ENCODE results near the gene VGLL3. TPM values are rescaled to one million over a fixed set of nuclear protein-coding genes. Genes with fewer than 3 reads are reported as not detected.
"Not testable (repeated sequence)": the region's sequence is repeated elsewhere in the genome, so short reads cannot be mapped to it uniquely, and the experiment has no call there.

Gene VGLL3
- total RNA-seq, 1 experiment from 2014 or later = 40.0 TPM

GRCh38 chr3:86978111-86978551 is 12.8 kb downstream of the VGLL3 start:
- CTCF ChIA-PET = interaction anchor here (0.6 to 1.6 kb wide), 3 partner anchors 10 to 105 kb away, joined by 3 to 4 read pairs (median 3); no protein-coding TSS in a partner anchor
- H3K4me3 Mint-ChIP-seq (ENCODE audit: low read depth, unreplicated experiment) = no peak overlapping the region
- TF ChIP-seq CTCF (IDR thresholded peaks at IDR 0.05; ENCODE audit: unreplicated experiment) = no peak
- peaks cover 18% of the 10 kb centered on the region for H3K36me3 Mint-ChIP-seq (ENCODE audit: insufficient read depth, unreplicated experiment)
- intact Hi-C loops (cut with micrococcal nuclease; ENCODE audit: unreplicated experiment) = no loop called here
- DNase-seq = no peak
- H3K9me3 Mint-ChIP-seq (ENCODE audit: low read depth, unreplicated experiment) = no peaks in the 10 kb centered on the region
- peaks cover 28% of the 10 kb centered on the region for H3K4me1 Mint-ChIP-seq (ENCODE audit: low read depth, unreplicated experiment)
- peak overlapping the region; percentile 49 for H3K27ac Mint-ChIP-seq (ENCODE audit: unreplicated experiment)
- BruUV-seq (replicated peaks) = no TSS peak
- H3K27me3 Mint-ChIP-seq (ENCODE audit: unreplicated experiment) = no peaks in the 10 kb centered on the region

GRCh38 chr3:86976219-86976618 is 14.7 kb downstream of the VGLL3 start:
- no peak for DNase-seq
- Mint-ChIP-seq H3K27me3 (ENCODE audit: unreplicated experiment) (no peaks in the 10 kb centered on the region), H3K4me1 (ENCODE audit: low read depth, unreplicated experiment) (peaks cover 37% of the 10 kb centered on the region), H3K36me3 (ENCODE audit: insufficient read depth, unreplicated experiment) (peaks cover 14% of the 10 kb centered on the region), H3K27ac (ENCODE audit: unreplicated experiment) (no peak overlapping the region), H3K4me3 (ENCODE audit: low read depth, unreplicated experiment) (no peak overlapping the region), H3K9me3 (ENCODE audit: low read depth, unreplicated experiment) (no peaks in the 10 kb centered on the region)
- intact Hi-C loops (cut with micrococcal nuclease; ENCODE audit: unreplicated experiment) = no loop called here
- CTCF ChIA-PET = no interaction called here
- no TSS peak for BruUV-seq (replicated peaks)
- no peak for TF ChIP-seq CTCF (IDR thresholded peaks at IDR 0.05; ENCODE audit: unreplicated experiment)

GRCh38 chr3:86974177-86974576 is 16.8 kb downstream of the VGLL3 start:
- CTCF ChIA-PET = interaction anchor here (2.4 kb wide), 1 partner anchor 188 kb away, joined by 6 read pairs; no protein-coding TSS in a partner anchor
- H3K9me3 Mint-ChIP-seq (ENCODE audit: low read depth, unreplicated experiment); intact Hi-C loops (cut with micrococcal nuclease; ENCODE audit: unreplicated experiment); H3K4me3 Mint-ChIP-seq (ENCODE audit: low read depth, unreplicated experiment); H3K27ac Mint-ChIP-seq (ENCODE audit: unreplicated experiment); DNase-seq; H3K27me3 Mint-ChIP-seq (ENCODE audit: unreplicated experiment); BruUV-seq (replicated peaks): not testable (repeated sequence)
- H3K4me1 Mint-ChIP-seq (ENCODE audit: low read depth, unreplicated experiment) = peaks cover 50% of the 10 kb centered on the region
- peaks cover 22% of the 10 kb centered on the region for H3K36me3 Mint-ChIP-seq (ENCODE audit: insufficient read depth, unreplicated experiment)

- CTCF ChIA-PET = interaction anchor here (0.7 to 2.4 kb wide), 3 partner anchors 15 to 187 kb away, joined by 3 to 6 read pairs (median 4); partner anchors contain the start of gene VGLL3
- Mint-ChIP-seq H3K4me3 (ENCODE audit: low read depth, unreplicated experiment) (no peak overlapping the region), H3K4me1 (ENCODE audit: low read depth, unreplicated experiment) (peaks cover 49% of the 10 kb centered on the region), H3K27me3 (ENCODE audit: unreplicated experiment) (no peaks in the 10 kb centered on the region), H3K9me3 (ENCODE audit: low read depth, unreplicated experiment) (no peaks in the 10 kb centered on the region), H3K36me3 (ENCODE audit: insufficient read depth, unreplicated experiment) (peaks cover 25% of the 10 kb centered on the region), H3K27ac (ENCODE audit: unreplicated experiment) (peak overlapping the region; percentile 86)
- DNase-seq = peak; percentile 42
- BruUV-seq (replicated peaks) = no TSS peak
- intact Hi-C loops (cut with micrococcal nuclease; ENCODE audit: unreplicated experiment) = no loop called here
- no peak for TF ChIP-seq CTCF (IDR thresholded peaks at IDR 0.05; ENCODE audit: unreplicated experiment)
These were observed 17.5 kb downstream of the VGLL3 start for GRCh38 chr3:86973440-86973839.

- CTCF ChIA-PET = interaction anchor here (0.6 kb wide), 1 partner anchor 98 kb away, joined by 3 read pairs; no protein-coding TSS in a partner anchor
- H3K36me3 Mint-ChIP-seq (ENCODE audit: insufficient read depth, unreplicated experiment) = peaks cover 40% of the 10 kb centered on the region
- peaks cover 66% of the 10 kb centered on the region for H3K4me1 Mint-ChIP-seq (ENCODE audit: low read depth, unreplicated experiment)
- peaks cover 3% of the 10 kb centered on the region for H3K9me3 Mint-ChIP-seq (ENCODE audit: low read depth, unreplicated experiment)
- peak overlapping the region; percentile 84 for H3K27ac Mint-ChIP-seq (ENCODE audit: unreplicated experiment)
- peak; percentile 48 for TF ChIP-seq CTCF (IDR thresholded peaks at IDR 0.05; ENCODE audit: unreplicated experiment)
- no peaks in the 10 kb centered on the region for H3K27me3 Mint-ChIP-seq (ENCODE audit: unreplicated experiment)
- peak; percentile 45 for DNase-seq
- no peak overlapping the region for H3K4me3 Mint-ChIP-seq (ENCODE audit: low read depth, unreplicated experiment)
- intact Hi-C loops (cut with micrococcal nuclease; ENCODE audit: unreplicated experiment) = loop anchor here (2.0 kb wide), 1 partner anchor 113 kb away; no protein-coding TSS in a partner anchor
- BruUV-seq (replicated peaks) = no TSS peak
These were observed 21.3 kb downstream of the VGLL3 start for GRCh38 chr3:86969500-86970189.

Data from Calu3 (cell line).